ENCODE measurements around the gene ARNT2. TPM values are rescaled to one million over a fixed set of nuclear protein-coding genes. Genes with fewer than 3 reads are reported as not detected.

ARNT2 gene
- total RNA-seq, 4 donors from 2014 or later: 5.1 to 8.8 (median 6.8) TPM

DNA sequence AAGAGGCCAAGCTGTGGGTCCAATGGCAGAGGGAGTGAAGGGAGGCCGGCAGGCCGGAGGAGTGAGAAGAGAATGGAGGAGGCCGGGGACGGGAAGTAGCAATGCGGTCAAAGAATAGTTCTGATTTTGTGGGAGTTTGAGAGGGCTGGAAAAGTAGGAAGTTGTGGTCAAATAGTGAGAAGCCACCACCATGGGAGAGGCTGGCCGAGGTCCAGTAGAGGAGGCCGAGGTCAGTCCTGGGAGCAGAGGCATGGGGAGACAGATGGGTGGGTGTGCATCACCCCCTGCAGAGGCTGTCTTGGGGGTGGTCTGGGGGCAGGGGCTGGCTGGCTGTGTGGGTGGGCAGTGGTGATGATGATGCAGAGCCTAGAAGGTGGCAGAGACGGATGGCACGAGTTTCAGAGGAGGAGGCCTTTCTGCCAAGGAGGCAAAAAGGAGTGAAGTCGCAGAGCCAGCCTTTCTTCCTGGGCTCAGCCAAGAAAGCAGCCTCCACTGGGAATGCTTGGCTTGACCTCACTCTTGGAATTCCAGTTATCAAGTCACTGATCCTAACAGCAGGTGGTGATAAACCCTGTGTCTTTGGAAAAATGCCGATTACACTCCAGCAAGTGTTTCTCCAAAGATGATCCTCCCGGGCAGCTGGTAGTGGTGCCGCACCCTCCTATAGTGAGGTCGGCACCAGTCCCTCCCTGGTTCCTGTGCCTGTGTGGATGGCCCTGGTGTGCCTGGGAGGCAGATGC is 57.3 kb downstream of the ARNT2 start:
- no peak overlapping the region for H3K27ac ChIP-seq
- H3K9me3 ChIP-seq: no peaks in the 10 kb centered on the region
- no peak overlapping the region for H3K4me3 ChIP-seq
- peak in 1 of 2 donors; percentile 13 for DNase-seq (ENCODE audit: low spot score in 2 of 2)
- TF ChIP-seq, protein P1, sequence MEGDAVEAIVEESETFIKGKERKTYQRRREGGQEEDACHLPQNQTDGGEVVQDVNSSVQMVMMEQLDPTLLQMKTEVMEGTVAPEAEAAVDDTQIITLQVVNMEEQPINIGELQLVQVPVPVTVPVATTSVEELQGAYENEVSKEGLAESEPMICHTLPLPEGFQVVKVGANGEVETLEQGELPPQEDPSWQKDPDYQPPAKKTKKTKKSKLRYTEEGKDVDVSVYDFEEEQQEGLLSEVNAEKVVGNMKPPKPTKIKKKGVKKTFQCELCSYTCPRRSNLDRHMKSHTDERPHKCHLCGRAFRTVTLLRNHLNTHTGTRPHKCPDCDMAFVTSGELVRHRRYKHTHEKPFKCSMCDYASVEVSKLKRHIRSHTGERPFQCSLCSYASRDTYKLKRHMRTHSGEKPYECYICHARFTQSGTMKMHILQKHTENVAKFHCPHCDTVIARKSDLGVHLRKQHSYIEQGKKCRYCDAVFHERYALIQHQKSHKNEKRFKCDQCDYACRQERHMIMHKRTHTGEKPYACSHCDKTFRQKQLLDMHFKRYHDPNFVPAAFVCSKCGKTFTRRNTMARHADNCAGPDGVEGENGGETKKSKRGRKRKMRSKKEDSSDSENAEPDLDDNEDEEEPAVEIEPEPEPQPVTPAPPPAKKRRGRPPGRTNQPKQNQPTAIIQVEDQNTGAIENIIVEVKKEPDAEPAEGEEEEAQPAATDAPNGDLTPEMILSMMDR (IDR thresholded peaks at IDR 0.05): peak in 1 of 5 experiments; percentile 18
- no peak for TF ChIP-seq EP300 (IDR thresholded peaks at IDR 0.05)
- no peaks in the 10 kb centered on the region for H3K36me3 ChIP-seq
- H3K27me3 ChIP-seq: no peaks in the 10 kb centered on the region
- peaks cover 0 to 24% (median 0%) of the 10 kb centered on the region in 4 donors for H3K4me1 ChIP-seq
- 76% methylated on average over 14 of the region's 14 CpGs for WGBS, 2 donors

DNA sequence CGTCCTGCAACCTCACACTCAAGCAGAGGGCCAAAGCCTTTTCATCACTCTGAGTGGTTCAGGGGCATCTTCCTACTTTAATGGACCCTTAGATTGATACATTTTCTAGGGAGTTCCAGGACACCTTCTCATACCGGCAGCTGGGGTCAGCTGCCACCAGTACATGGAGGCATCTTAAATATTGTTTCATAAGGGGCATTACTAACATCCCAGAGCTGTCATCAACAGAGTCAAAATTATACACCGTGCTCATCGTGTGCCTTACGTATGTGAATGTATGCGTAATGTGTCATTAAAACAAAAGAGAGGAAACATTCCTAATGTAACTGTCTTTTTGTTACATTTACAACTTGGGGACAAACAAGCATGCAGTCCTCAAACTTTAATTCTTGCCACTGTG is 57.9 kb downstream of the ARNT2 start:
- no peak overlapping the region for H3K4me3 ChIP-seq
- H3K36me3 ChIP-seq: no peaks in the 10 kb centered on the region
- H3K4me1 ChIP-seq: peaks cover 0 to 22% (median 0%) of the 10 kb centered on the region in 4 donors
- no peak overlapping the region for H3K27ac ChIP-seq
- no peak for DNase-seq (ENCODE audit: low spot score in 2 of 2)
- no peaks in the 10 kb centered on the region for H3K9me3 ChIP-seq
- H3K27me3 ChIP-seq: no peaks in the 10 kb centered on the region
- WGBS, 2 donors: 93 to 97% methylated on average over 6 of the region's 6 CpGs
- TF ChIP-seq POLR2A (IDR thresholded peaks at IDR 0.05) (no peak), EP300 (IDR thresholded peaks at IDR 0.05) (no peak)
- TF ChIP-seq, protein P1 (IDR thresholded peaks at IDR 0.05): no peak

DNA sequence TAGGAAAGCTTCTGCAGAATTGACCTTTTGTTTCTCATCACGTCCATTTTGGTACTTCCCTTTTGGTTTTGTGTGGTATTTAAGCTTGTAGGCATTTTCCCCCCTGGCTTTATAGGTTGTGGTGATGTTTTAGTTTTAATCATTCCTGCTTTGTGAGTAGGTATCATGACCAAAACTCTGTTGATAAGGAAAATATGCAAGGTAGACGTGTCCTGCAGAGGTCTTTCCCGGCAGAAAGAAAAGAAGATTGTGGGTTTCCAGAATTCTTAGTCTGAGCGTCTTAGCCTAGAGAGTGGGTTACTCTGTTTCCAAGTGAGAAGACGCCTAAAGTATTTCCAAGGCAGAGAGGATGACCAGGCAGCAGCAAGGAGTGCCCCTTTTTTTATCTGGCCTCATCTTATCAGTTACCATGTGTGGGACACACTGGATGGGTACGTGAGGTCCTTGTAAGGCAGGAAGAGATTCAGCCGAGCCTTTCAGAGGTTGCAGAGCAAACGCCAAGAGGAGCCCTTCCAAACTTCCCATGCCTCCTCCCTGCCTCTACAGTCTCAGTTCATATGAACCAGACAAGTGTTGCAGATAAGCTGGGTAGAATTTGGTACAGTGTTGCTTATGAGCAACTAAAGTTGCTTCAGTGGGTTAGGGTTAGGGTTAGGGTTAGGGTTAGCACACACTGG is 58.8 kb downstream of the ARNT2 start:
- H3K9me3 ChIP-seq: no peaks in the 10 kb centered on the region
- WGBS, 2 donors: 83 to 86% methylated on average over 8 of the region's 8 CpGs
- H3K27me3 ChIP-seq: no peaks in the 10 kb centered on the region
- peaks cover 0 to 22% (median 0%) of the 10 kb centered on the region in 4 donors for H3K4me1 ChIP-seq
- H3K27ac ChIP-seq: no peak overlapping the region
- no peaks in the 10 kb centered on the region for H3K36me3 ChIP-seq
- DNase-seq (ENCODE audit: low spot score in 2 of 2): no peak
- TF ChIP-seq EP300 (IDR thresholded peaks at IDR 0.05) (no peak), POLR2A (IDR thresholded peaks at IDR 0.05) (no peak)
- TF ChIP-seq, protein P1 (IDR thresholded peaks at IDR 0.05): no peak
- no peak overlapping the region for H3K4me3 ChIP-seq

DNA sequence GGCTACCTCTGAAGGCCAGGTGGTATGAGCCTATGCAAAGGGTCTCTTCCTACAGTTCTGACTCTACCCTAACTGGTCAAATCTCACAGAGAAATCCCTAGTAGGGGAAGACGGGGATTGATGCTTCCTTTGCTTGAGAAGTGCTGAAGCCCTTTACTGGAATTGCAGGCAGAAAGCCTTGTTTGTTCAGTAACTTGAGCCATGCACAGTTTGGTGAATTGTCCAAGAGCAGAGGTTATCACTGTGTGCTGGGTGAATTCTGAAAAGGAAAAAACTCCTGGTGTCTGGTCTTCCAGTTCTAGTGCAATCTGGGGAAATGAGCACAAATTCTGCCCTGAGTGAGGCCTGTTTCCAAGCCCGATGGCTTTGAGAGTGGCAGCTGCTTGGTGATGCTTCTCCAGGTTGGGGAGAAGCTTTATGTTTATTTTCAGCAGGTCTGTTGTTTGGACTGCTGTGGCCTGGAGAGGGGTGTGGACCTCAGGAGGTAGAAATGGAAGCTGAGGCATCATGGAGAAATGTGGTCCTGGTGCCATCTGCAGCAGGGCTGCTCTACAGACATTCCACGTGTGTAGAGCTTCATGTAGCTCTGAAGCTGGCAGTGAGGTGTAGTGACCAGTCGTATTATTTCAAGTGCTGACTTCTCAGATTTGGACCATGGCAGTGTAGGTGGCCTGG is 60.9 kb downstream of the ARNT2 start:
- no peak overlapping the region for H3K4me3 ChIP-seq
- peaks cover 0 to 11% (median 0%) of the 10 kb centered on the region in 4 donors for H3K4me1 ChIP-seq
- TF ChIP-seq EP300 (IDR thresholded peaks at IDR 0.05): no peak
- TF ChIP-seq, protein P1 (IDR thresholded peaks at IDR 0.05): no peak
- TF ChIP-seq POLR2A (IDR thresholded peaks at IDR 0.05): no peak
- H3K27me3 ChIP-seq: no peaks in the 10 kb centered on the region
- 87 to 93% methylated on average over 4 of the region's 4 CpGs for WGBS, 2 donors
- DNase-seq (ENCODE audit: low spot score in 2 of 2): no peak
- no peak overlapping the region for H3K27ac ChIP-seq
- H3K9me3 ChIP-seq: no peaks in the 10 kb centered on the region
- peaks cover 0 to 2% (median 0%) of the 10 kb centered on the region in 3 donors for H3K36me3 ChIP-seq

DNA sequence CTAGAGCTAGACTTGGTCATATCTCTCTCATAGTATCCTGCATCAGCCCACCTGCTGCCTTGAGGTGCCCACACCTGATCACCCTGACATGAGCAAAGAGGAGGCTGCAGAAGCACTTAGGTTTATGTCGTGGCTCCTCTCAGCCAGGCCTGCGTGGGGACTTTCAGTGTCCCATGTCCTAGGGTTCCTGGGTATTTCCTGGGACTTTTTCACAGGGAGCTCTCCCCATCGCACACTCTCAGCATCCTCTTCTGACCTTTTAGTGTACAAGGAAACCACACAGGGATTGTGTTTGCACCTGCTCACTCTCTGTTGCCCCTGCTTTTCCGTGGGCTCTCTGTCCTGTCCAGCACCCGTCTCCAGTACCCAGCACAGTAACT is 61.4 kb downstream of the ARNT2 start:
- TF ChIP-seq, protein P1 (IDR thresholded peaks at IDR 0.05): no peak
- no peak for TF ChIP-seq EP300 (IDR thresholded peaks at IDR 0.05)
- no peak for TF ChIP-seq POLR2A (IDR thresholded peaks at IDR 0.05)
- peaks cover 0 to 7% (median 0%) of the 10 kb centered on the region in 3 donors for H3K36me3 ChIP-seq
- H3K9me3 ChIP-seq: no peaks in the 10 kb centered on the region
- 88 to 92% methylated on average over 5 of the region's 5 CpGs for WGBS, 2 donors
- H3K4me3 ChIP-seq: no peak overlapping the region
- H3K27ac ChIP-seq: no peak overlapping the region
- DNase-seq (ENCODE audit: low spot score in 2 of 2): no peak
- no peaks in the 10 kb centered on the region for H3K27me3 ChIP-seq
- peaks cover 0 to 11% (median 0%) of the 10 kb centered on the region in 4 donors for H3K4me1 ChIP-seq
